GM18508 (cell line): Measurements from ENCODE around the gene FAN1.

Experiments
- ATAC-seq: cut with Tn5 transposase; IDR thresholded peaks from one replicate; pipeline ENCODE4 v1.9.1; 2021; ENCODE audit warnings: moderate number of reproducible peaks; ENCODE audit not compliant: insufficient read depth, unreplicated experiment

FAN1 gene

DNA sequence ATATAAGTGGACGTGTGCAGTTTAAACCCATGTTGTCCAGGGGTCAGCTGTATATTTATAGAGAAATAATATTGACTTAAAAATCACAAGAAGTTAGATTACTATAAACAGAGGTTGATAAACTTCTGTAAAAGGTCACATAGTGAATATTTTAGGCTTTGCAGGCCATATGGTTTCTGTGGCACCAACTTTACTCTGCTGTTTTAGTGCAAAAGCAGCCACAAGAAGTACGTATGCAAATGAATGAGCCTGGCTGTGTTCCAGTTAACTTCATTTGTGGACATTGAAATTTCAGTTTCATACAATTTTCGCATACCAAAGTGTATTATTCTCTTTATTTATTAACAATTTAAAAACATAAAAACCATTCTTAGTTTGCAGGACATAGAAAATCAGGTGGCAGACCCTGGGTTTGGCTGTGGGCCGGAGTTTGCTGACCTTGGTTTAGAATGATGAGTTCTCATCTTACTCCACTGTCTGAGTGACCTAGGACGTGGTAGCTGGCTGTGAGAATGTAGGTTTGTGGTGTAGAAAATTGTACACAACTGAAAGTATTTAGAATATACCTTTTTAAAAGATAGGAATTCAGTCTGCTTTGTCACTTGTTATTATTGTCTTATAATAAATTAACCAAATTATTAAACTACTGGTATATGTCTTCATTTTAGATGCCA, 16.3 kb downstream of the FAN1 start:
- no peak for ATAC-seq

DNA sequence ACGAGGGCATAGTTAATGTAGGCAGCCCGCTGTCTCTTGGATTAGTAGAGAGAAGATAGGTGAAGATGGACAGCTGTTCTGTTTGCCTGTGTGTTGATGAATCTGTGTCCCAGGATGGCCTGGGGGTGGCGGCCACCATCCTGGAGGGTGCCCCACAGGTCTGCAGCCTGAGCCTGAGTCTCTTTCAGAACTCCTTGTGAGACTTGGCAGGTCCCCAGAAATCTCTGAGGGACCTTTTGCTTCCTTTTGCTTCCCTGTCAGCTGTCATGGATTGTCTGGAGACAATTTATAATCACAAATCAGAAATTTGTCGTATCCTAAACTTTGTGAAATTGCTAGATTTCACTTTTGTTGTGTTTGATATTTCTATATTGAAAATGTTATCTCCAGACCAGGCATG, 17.4 kb downstream of the FAN1 start:
- no peak for ATAC-seq

DNA sequence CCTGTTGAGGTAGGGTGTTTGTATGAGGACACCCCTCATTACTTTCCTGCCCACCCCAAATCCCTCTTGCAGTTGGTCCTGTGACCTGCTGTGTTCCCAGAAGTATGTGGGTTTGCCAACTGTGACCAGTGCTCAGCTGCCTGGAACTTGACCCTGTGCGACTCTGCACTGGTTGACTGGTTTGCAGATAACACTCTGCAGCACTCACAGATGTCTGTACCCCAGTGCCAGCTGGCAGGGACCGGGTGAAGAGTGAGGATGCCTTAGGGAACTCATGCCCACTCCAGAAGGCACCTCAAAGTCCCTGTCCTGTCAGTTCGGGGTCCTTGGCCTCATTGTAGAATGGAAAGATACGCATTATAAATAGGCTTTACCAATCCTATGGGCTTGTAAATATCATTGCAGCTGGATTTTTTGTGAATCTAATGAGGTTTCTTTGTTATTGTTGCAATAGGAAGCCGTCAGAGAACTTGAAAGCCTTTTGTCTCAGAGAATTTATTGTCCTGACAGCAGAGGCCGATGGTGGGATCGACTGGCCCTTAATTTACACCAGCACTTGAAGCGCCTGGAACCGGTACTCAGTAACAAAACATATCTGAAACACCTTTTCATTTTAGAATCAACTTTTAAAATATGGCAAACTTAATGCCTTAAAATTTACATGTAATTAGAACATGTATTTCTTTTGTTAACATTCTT, 18.2 kb downstream of the FAN1 start:
- no peak for ATAC-seq

DNA sequence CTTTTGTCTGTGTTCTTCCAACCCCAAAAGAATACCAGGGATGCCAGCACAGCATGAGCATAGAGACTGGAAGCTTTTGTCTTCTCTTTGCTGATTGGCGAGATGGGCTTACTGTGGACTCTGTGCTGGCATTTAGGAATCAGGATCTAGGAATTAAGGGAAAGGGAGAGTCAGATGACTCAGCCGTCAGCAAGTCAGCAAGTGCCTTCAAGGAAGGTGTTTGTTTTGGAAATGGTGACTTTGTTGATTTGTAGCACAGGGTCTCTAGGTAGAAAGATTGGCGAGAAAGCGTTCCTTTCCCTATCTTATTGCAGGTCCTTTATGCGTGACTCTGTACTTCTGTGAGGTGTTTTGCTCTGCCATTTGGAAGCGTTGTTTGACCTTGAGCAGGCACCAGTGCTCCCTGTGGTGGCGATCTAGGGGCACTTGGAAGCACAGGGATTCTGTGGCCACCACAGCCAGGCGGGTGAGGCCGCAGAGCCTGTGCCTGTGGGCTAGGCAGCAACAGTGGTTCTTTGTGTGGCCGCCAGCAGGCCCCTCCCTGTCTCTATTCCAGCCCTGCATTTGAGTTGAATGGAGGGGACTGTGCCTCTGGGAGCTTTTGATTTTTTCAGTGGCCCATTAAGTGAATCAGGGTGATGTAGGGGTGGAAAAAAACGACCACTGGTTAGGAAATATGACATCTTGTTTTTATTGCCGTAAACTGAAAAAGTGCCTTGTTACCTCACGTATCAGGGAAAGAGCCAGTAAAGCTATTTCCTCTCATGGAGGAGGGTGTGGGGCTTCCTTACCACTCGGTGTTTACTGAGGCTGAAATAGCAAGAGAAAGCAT, 19.0 kb downstream of the FAN1 start:
- no peak for ATAC-seq

DNA sequence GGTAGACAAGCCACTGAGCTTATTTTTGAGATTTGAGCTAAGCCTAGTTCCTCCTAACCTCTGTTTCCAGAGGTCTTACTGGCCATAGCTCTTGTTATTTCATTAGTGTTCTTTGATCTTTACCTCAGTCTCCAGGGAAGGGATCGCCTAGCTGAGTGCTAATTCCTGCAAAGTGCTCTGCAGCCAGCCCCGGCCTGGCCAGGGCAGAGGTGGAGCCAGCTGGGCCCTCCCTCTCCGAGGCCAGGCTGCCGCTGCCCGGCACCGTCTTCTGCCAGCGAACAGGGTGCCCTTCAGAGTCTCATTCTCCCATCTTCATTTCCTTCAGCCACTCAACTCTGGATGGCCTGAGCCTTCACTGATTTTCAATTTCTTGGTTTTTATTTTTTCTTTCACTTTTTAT, 19.7 kb downstream of the FAN1 start:
- no peak for ATAC-seq

DNA sequence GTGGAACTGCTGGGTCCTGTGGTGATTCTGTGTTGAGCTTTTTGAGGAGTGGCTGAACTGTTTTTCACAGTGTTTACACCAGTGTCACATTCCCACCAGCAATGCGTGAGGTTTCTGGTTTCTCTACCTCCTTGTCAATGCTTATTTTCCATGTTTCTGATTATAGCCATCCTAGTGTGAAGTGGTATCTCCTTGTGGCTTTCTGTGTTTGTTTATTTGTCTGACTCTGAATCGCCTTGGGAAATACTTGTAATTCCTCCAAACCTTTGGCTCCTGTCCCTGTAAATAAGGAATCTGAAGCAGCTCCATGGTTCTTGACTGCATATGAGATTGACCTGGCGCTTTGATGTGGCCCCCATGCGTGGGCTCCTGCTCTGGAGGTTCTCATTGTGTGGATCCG, 20.6 kb downstream of the FAN1 start:
- no peak for ATAC-seq

DNA sequence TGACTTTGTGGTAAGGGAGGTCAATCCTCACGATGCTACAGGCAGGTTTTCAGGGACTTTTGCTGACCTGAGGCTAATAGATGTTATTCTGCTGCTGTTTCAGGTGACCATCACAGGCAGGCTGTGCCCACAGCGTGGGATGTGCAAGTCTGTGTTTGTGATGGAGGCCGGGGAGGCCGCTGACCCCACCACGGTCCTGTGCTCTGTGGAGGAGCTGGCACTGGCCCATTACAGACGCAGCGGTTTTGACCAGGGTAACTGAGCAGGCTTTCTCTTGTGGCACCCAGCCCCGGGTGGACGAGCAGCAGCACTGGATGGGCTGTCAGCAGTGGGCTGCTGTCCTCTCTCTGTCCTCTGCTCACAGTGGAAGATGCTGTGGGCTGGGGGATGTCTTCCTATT, 22.0 kb downstream of the FAN1 start:
- ATAC-seq, result no peak

DNA sequence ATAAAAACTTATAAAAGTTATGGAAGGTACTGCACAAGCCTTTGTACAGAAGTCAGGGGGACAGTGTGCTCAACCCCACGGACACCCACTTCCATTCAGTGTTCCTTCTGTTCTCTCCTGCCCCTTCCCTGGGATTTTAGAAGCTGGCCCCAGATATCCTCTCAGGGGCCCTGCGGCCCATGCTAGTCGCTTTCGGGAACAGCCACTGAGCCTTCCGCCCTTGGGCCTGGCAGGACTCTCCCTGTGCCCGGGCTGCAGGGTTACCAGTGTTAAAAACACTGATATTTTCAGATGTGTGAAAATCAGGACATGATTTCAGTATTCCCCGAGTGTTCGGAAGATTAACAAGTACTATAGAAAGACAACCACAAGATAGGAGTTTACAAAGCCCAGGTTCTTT, 22.4 kb downstream of the FAN1 start:
- ATAC-seq, result no peak

DNA sequence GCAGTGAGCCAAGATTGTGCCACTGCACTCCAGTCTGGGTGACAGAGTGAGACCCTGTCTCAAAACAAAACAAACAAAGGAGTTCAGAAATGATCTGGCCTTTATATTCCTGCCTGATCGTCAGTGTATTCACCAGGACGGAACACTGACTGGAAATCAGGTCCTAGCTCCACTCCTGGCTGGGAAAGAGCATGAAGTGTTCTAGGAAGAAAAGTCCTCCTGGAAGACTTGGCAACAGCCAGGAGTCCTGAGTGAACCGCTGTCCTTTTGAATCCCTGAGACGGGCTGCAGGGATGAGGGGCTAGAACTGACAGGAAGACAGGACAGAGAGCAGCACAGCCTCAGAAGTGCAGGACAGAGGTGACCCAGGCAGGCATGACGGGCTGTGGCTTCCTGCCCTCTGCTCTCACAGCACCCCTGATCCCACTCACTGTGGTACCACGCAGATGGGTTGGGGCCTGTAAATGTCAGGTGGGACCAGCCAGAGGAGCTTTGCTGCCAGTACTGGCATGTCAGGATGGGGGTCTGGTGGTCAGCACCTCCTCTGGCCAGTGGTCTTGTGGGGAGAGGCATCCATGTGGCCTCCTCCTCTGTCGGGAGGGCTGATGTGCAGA, 23.5 kb downstream of the FAN1 start:
- no peak for ATAC-seq

DNA sequence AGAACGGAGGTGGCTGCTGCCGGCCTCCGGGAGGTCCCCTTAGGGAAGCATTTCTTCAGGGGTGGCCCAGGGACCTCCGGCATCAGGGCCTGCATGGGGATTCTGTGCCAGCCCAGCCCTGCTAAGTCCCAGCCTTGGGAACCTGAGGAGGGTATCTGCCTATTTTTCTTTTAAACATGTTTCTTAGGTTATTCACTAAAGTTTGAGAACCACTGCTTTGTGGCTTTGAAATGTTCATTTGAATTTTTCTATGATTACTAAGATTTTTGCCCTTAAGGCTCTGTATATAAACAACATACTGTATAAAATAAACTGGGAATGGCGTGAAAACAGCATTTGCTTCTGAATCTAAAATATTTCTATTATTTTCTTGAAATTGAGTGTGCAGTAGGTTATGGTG, 24.4 kb downstream of the FAN1 start:
- no peak for ATAC-seq

DNA sequence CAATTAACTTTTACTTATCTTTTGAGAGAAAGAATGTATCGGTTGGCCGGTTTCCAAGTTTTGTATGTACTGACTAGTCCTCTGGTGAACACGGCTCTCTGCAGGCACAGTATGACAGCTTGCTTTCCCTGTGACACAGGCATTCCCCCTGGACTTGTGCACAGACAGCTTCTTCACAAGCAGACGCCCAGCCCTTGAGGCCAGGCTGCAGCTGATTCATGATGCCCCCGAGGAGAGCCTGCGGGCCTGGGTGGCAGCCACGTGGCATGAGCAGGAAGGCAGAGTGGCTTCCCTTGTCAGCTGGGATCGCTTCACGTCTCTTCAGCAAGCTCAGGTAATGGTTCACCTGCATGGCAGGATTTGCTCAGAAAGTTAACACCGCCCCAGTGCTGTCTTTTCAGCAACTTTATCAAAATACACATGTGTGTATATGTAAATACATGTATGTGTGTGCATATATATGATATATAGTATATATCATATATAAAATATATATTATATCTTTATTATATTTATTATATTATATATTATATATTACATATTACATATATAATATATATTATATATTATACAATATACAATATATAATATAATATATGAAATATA, 25.5 kb downstream of the FAN1 start:
- no peak for ATAC-seq

DNA sequence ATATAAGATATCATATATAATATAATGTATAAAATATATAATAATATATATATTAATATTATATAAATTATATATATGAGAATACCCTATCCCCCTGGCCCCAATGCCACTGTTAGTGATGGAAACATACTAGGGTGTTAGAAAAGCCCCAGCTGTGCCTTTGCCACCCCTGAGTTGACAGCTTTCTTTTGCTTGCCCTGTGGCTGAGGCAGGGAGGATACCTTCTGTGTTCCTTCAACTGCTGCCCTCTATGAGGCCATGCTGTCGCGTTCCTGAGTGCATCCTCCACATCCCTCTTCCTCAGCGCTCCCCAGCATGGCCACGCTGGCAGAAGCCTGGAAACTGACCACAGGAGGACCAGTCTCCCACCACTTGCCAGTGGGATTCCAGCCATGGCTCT, 26.3 kb downstream of the FAN1 start:
- no peak for ATAC-seq

DNA sequence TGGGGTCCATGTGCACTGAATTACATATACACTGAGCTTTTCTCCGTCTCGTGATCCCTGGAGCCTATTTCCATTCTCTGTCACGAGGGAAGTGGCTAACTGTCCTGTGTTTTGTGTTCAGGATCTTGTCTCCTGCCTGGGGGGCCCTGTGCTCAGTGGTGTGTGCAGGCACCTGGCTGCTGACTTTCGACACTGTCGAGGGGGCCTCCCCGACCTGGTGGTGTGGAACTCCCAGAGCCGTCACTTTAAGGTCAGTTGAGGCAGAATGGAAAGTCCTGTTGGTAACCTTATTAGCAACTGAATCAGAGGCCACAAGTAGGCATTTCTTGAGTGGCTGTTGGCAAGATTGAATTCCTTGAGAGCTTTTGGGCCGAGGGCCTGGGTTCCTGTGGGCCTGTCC, 26.7 kb downstream of the FAN1 start:
- no peak for ATAC-seq

DNA sequence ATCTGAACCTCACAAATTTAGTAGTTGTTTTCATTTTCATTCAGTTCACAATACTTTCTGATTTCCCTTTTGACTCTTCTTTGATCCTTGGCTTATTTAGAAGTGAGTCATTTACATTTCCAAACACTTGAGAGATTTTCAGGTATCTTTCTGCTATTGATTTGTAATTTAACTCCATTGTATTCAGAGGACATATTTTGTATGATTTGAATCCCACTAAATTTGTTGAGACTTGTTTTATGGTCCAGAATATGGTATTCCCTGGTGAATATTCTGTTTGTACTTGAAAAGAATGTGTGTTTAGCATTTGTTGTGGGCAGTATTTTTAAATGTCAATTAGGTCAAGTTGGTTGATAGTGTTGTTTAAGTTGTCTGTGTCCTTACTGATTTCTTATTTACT, 29.6 kb downstream of the FAN1 start:
- ATAC-seq, result no peak

DNA sequence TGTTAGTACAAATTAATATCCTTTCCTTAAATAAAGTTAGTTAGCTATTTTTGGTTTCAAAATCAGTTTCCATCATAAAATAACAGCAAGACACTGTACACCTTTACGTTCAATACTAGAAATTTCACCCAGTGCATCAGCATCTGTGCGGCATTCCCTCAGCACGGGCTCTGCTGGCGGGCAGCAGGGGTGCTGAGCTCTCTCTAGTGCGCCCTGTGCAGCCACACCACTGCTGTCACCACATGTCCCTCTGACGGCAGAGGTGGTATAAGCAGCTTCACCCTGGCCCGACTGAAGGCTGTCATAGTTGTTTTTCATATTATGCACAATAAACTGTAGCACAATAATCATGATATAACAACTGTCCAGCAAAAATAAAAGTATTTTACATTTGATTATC, 35.4 kb downstream of the FAN1 start:
- no peak for ATAC-seq

DNA sequence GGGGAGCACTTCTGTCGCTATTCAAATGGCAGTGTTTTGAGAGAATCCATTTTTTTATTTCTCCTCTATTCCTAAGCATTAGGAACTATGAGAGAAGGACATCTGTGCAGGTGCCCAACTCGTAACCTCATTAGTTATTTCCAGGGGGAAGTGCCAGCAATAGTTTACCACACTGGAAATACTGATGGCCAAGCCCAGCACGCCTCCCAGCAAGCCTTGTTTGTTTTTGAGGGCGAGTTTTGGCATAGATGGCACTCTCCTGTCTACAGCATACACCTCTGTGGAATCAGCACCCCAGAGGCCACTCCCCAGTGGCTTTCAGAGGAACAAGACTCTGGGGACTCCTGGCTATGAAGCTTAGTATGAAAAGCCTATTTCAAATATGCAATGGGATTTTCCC, 36.6 kb downstream of the FAN1 start:
- no peak for ATAC-seq

DNA sequence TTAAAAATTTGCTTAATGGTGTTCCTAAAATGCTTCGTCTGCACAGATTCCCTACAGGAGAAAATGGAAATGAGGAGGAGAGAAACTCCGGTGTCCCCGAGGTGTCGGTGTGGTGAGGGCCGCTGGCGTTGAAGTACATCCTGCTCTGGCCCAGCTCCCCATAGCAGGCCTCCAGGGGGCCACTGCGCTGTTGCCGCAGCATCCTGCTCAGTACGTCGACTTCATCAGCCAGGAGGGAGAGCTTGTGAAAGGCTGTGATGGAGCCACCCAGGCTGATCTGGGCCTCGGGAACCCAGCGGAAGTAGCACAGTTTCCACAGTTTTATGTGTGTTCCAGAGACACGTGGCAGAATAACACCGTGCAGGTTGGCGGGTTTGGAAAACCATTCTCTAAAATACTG, 37.8 kb downstream of the FAN1 start:
- ATAC-seq, result no peak

DNA sequence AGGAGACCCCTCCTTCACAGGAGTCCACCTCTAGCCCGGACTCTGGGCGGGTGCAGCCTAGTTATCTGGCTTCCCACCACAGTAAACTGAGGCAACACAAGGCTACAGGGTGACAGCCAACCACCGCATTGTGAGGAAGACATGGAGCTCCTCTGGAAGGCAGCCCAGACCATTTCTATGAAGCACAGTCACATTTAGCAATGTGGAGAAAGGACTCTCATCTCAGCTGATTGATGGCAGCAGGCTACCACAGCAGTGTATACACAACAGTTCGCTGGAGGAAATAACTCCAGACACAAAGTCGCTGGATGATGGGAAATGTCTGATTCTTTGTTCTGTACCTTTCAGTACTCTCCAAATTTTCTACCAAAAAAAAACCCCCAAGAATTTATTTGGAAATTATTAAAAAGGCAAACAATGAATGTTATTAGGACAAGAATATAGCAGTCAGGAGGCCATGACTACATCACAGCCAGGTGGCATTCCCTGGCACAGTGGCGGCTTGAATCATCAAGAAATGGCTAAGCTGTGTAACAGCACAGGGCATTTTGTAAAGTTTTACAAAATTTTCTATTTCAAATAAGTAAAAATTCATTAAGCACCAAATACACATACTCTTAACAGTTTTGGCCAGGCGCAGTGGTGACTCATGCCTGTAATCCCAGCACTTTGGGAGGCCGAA, 40.1 kb downstream of the FAN1 start:
- ATAC-seq, result no peak

DNA sequence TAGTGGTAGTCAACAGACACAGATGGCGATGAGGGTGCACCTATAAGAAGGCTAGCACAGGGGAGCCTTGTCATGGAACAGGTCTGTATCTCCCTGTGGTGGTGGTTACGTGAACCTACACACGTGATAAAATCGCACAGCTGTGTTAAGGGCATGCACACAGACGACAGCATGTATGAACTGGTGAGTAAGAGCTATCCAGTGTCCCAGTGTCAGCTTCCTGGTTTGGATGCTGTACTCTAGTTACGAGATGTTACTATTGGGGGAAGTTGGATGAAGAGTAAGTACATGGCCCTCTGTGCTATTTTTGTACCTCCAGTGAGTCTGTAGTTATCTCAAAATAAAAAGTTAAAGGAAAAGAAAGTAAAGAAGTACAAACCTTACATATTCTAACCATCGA, 49.5 kb downstream of the FAN1 start:
- ATAC-seq, result no peak

DNA sequence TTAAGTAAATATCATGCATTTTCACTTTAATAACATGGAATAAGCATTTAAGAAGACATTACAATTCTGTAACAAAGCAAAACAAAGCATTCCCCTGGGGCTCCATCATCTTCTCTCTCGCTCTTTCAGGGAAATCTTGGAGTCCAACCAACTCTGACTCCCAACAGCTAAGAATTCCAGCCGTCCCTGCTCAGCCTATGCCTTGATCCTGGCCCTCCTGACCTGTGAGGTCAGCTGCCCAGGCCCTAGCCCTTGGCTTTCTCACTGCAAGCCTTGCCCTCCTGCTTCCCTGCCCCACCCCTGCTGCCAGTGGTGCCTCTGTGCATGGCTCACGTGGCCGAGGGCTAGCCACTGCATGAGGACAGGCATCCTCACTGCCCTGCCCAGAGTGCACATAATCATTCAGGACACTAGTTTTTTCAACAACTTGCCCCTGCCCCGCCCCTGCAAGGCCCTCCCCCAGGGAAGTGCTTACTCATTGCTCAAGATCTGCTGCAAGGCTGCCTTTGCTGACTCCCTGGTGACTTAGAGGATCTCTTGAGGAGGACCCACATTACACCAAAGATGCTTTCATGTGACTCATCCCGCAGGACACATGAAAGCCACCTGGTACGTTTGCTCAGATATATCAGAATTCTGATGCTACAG, 50.1 kb downstream of the FAN1 start:
- ATAC-seq, result no peak
